ENCODE results near the gene SPARCL1.
"Not testable (repeated sequence)": the region's sequence is repeated elsewhere in the genome, so short reads cannot be mapped to it uniquely, and the experiment has no call there.

The SPARCL1 gene

DNA sequence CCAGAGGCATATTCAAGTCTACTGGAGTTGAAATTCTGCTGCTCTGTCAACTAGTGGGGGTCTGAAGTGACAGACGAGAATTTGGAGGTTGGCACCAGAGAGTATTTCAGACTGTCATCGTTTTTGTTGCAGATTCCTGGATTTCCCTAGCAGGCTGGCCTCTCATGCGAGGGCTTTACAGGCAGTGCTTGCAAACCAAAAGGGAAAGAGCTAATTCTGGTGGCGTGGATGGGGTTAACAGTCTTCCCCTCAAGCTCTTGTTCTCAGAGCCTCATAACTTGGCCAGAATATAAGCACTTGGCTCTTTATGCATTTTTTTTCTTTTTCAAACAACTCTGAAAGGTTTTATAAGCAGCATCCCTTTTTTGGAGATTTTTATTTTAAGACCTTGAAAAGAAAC lies at the start of gene SPARCL1:
Gene SPARCL1, minus strand, starts transcription at position 190 of the 400 bp plus-strand sequence. CDS start 29,802 bp downstream, outside the sequence.
- no peak for DNase-seq (ENCODE audit: low read depth)

DNA sequence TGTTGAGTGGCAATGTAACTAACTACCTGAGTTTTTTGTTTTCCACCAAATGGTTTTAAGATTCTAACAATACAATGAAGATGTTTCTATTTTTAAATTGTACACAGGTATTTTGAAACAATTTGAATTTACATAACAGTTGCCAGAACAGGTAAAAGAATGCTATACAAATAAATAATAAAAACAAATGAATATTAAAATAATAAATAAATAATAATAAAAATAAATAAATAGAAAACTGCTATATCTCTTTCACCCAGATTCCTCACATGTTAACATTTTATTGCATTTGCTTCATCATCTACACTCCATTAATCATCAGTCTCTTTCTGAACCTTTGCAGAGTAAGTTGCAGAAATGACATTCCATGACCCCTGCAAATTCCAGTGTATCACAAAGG lies 46.8 kb upstream of the SPARCL1 start:
- no peak for DNase-seq (ENCODE audit: low read depth)

- no peak for DNase-seq (ENCODE audit: low read depth)
Measured at GRCh38 chr4:87575408-87575807, 46.2 kb upstream of the SPARCL1 start.

- no peak for DNase-seq (ENCODE audit: low read depth)
Measured at GRCh38 chr4:87574996-87575395, 45.8 kb upstream of the SPARCL1 start.

DNA sequence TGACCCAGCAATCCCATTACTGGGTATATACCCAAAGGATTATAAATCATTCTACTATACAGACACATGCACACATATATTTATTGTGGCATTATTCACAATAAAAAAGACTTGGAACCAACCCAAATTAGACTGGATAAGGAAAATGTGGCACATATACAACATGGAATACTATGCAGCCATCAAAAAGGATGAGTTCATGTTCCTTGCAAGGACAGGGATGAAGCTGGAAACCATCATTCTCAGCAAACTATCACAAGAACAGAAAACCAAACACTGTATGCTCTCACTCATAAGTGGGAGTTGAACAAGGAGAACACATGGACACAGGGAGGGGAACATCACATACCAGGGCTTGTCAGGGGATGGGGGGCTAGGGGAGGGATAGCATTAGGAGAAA lies 45.2 kb upstream of the SPARCL1 start:
- not testable (repeated sequence) for DNase-seq (ENCODE audit: low read depth)

DNA sequence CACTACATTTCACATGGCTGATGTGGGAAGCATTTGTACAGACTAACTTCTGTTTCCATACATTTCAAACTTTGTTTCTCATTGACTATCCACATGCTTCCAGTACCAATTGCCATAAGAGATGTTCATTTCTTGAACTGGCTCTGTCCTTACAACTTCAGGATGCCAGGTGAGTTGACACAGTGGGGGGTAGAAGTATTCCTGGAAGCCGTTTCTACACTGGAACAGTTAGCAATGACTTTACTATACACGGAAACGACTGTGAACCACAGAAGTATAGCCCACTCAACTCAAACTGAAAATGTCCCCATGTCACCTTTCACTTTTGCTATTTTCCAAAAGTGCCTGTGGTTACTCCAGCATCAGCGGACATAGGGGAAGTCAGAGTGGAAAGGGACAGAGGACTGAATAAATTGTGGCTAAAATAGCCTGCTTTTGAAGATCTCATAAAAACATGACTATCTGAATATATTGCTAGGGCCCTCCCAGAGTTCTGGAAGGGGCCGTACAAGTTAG lies 41.2 kb upstream of the SPARCL1 start:
- DNase-seq (ENCODE audit: low read depth), result no peak

DNA sequence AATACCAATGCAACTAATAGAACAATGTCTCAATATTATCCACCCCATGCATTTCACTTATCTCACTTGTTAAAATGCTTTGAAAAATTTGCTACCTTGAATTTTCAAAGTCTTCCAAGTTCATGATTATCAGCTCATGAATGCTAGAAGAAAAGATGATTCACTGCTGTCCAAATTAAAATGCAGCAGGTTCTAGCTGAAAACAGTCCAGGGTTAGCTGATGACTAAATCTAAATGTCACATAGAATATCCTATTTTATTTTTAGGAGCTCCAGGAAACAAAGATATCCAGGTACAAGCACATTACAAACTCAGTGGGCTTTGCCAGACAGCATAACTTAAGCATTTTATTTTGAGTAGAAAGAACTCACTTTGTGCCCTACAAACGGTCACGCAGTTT lies 38.0 kb upstream of the SPARCL1 start:
- no peak for DNase-seq (ENCODE audit: low read depth)

DNA sequence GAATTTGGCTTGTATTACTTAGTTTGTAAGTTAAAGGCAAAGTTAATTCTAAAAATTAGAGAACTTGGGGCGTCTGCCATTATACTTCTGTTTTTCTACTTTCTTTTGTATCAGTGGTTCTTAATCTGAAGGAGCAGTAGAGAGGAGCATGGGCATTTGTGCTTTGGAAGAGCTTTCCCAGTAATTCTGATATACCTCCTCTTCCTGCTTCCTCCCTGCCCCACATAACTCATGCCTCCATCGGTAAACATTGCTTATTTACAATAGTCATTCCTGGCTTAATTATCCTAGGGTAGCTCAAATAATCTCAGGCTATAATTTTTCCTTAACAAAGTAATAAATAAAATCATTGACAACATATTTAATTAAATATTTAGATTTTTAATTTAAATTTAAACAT lies 37.1 kb upstream of the SPARCL1 start:
- DNase-seq (ENCODE audit: low read depth), result no peak

- DNase-seq (ENCODE audit: low read depth), result no peak
Measured at GRCh38 chr4:87565746-87566145, 36.6 kb upstream of the SPARCL1 start.

DNA sequence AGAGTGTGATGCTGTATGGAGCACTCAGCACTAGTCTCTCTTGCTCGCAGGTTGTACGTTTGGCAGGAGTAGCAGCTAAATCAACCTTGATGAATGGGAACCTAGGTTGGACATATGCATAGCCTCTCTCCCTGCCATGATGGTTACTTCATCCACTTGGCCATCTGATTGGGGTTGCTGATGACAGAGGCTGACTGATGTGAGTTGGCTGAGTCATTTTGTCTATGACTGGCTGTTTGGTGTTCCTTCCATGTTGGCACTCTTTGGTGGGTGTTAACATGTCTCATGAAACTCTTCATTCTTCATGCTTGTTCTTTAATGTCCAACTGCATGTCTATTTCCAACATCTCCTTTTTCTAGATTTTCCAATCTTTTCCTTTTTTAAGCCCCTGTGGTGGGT lies 31.6 kb upstream of the SPARCL1 start:
- DNase-seq (ENCODE audit: low read depth), result no peak

- peak; percentile 1 for DNase-seq (ENCODE audit: low read depth)
Measured at GRCh38 chr4:87559090-87559837, 30.1 kb upstream of the SPARCL1 start.

- no peak for DNase-seq (ENCODE audit: low read depth)
Measured at GRCh38 chr4:87557348-87557747, 28.2 kb upstream of the SPARCL1 start.

GRCh38 chr4:87555773-87556619 lies 26.8 kb upstream of the SPARCL1 start:
- DNase-seq (ENCODE audit: low read depth), result no peak

DNA sequence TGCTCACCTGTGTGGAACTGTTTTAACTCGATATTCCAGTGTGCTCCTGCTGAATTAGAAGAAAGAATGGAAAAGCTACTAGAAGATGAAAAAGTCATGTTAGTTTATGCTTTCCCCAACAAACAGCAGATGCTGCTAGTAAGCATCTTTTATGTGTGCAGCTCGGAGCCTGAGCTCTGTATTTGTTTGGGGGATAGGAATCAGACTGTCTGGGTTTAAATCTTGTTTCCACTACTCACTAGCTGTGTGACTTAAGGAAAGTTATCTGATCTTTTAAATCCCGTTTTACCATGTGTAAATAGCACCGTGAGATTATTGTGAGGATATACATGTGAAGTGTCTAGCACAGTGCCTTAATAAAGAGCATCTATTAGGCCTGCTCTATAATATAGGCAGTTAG lies 24.0 kb upstream of the SPARCL1 start:
- DNase-seq (ENCODE audit: low read depth), result no peak

GRCh38 chr4:87551361-87551760 lies 22.2 kb upstream of the SPARCL1 start:
- DNase-seq (ENCODE audit: low read depth), result no peak

DNA sequence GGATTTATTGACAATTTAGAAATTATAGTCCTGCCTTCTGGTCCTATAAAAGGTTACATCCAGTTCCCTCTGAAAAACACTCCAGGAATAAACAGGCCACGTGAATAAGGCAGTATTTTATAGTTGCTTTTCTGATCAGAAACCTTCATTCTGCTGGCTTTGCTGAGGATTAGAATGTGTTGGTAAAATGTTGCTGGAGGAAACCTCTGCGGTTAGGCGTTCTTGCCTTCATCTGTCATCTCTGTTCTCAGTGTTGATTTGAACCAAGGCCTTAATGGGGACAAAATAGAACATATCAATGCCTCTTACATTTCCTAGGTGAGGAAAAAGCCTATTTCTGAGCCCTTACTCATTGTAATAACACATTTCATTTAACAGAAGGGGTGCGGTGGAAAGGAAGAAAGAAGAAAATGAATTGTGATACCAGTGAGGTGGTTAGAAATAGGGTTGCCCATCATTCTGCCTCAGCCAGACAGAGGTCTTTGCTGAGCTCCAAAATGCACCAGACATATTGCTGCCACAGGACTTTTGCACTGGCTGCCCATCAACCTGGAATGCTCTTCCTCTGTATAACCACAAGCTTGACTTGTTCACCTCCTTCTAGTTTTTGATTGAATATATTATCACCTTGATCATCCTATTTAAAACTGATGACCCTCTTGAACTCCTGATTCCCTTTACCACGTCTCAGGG lies 18.0 kb upstream of the SPARCL1 start:
- no peak for DNase-seq (ENCODE audit: low read depth)

- no peak for DNase-seq (ENCODE audit: low read depth)
Measured at GRCh38 chr4:87545052-87545451, 15.9 kb upstream of the SPARCL1 start.

GRCh38 chr4:87543835-87544461 lies 14.8 kb upstream of the SPARCL1 start:
- DNase-seq (ENCODE audit: low read depth), result no peak

- no peak for DNase-seq (ENCODE audit: low read depth)
Measured at GRCh38 chr4:87542734-87543312, 13.6 kb upstream of the SPARCL1 start.

DNA sequence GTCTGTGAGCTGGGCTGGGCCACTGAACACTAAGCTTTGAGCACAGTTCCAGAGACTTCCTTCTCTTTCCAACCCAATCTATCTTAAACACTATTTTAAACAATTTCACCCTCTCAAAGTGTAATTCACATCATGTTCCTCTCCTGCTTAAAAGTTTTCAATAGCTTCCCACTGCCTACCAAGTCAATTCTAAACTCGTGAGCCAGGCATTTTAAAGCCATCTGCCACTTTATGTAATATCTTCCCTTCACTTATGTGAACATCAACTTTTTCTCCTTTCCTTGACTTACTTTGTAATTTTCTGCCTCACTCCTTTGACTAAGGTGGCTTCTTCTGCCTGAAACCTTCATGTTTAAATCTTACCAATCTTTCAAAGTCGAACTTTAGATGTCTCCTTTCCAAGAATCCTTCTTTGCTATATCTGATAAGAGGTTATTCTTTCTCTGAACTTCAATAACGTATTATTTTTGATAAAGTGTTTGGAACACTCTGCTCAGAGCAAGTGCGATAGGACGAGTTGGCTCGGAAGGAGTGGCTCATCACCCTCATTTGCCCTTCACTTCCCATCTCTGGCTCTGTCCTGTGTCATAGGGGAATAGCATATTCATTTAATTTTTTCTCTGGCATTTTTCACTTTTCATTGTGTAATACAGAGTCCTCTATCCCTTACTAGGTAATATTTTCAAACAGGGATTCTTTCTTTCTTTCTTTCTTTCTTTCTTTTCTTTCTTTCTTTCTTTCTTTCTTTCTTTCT lies 13.0 kb upstream of the SPARCL1 start:
- no peak for DNase-seq (ENCODE audit: low read depth)

GRCh38 chr4:87541521-87541920 lies 12.3 kb upstream of the SPARCL1 start:
- no peak for DNase-seq (ENCODE audit: low read depth)
